Measurements from ENCODE around the gene TMEM81. TPM values are rescaled to one million over a fixed set of nuclear protein-coding genes. Genes with fewer than 3 reads are reported as not detected.

The TMEM81 gene
- polyA plus RNA-seq, 2 of the 4 experiments (the other 2 are of a cell fraction), result 2.2 to 4.3 TPM

- H3K9me3 ChIP-seq, result no peaks in the 10 kb centered on the region
- no peak overlapping the region for H3K4me3 ChIP-seq
- H3K27ac ChIP-seq, result no peak overlapping the region
- no peak for TF ChIP-seq CHD2 (IDR thresholded peaks at IDR 0.05; ENCODE audit: low read length, partially characterized antibody)
- TF ChIP-seq ZSCAN20 (CRISPR knock-in tag; IDR thresholded peaks at IDR 0.05), result no peak
- no peak for TF ChIP-seq SMC3 (IDR thresholded peaks at IDR 0.05)
- TF ChIP-seq GATA3 (IDR thresholded peaks at IDR 0.05; ENCODE audit: borderline replicate concordance), result no peak
- TF ChIP-seq NR3C1 (IDR thresholded peaks at IDR 0.05), result no peak
- TF ChIP-seq ELK1 (IDR thresholded peaks at IDR 0.05; ENCODE audit: low read depth, low read length), result no peak
- no peak for TF ChIP-seq ZC3H11A (IDR thresholded peaks at IDR 0.05)
- TF ChIP-seq HOXB13 (CRISPR knock-in tag; IDR thresholded peaks at IDR 0.05; ENCODE audit: low read depth), result no peak
- DNase-seq (ENCODE audit: low read depth in 1 of 2, low spot score in 1 of 2) (no peak), FAIRE-seq (no peak), ATAC-seq (no peak)
- no peaks in the 10 kb centered on the region for H3K4me1 ChIP-seq
- ChIA-PET POLR2A (no interaction called here), CTCF (interaction anchor here (1.1 to 5.9 kb wide), 3 partner anchors 14 to 250 kb away, joined by 4 to 32 read pairs (median 6); no protein-coding TSS in a partner anchor)
- WGBS (ENCODE audit: missing lambda C conversion rate), result 94% methylated on average over 5 of the region's 6 CpGs
- no peak overlapping the region for H3K4me2 ChIP-seq
These were observed 27.2 kb downstream of the TMEM81 start for GRCh38 chr1:205056956-205057568.

- H3K4me1 ChIP-seq, result no peaks in the 10 kb centered on the region
- no peak overlapping the region for H3K27ac ChIP-seq
- no peak overlapping the region for H3K4me2 ChIP-seq
- DNase-seq (ENCODE audit: low read depth in 1 of 2, low spot score in 1 of 2) (no peak), ATAC-seq (no peak), FAIRE-seq (no peak)
- 38% methylated on average over 7 of the region's 13 CpGs for WGBS (ENCODE audit: missing lambda C conversion rate)
- no peak for TF ChIP-seq USF2 (IDR thresholded peaks at IDR 0.05)
- TF ChIP-seq REST (IDR thresholded peaks at IDR 0.05), result no peak
- no peak for TF ChIP-seq FOSB (CRISPR knock-in tag; IDR thresholded peaks at IDR 0.05)
- TF ChIP-seq HOXB5 (CRISPR knock-in tag; IDR thresholded peaks at IDR 0.05), result no peak
- no peak for TF ChIP-seq BHLHE40 (IDR thresholded peaks at IDR 0.05; ENCODE audit: low read depth, low read length)
- TF ChIP-seq CTCF (IDR thresholded peaks at IDR 0.05), result no peak
- no peak for TF ChIP-seq BCL3 (IDR thresholded peaks at IDR 0.05)
- TF ChIP-seq TP53 (CRISPR knock-in tag; IDR thresholded peaks at IDR 0.05), result no peak
- no peak for TF ChIP-seq FOXS1 (CRISPR knock-in tag; IDR thresholded peaks at IDR 0.05)
- H3K9me3 ChIP-seq, result no peaks in the 10 kb centered on the region
- H3K4me3 ChIP-seq, result no peak overlapping the region
- ChIA-PET CTCF (interaction anchor here (0.8 to 5.9 kb wide), 6 partner anchors 10 to 249 kb away, joined by 3 to 32 read pairs (median 5); no protein-coding TSS in a partner anchor), POLR2A (no interaction called here)
These were observed 28.1 kb downstream of the TMEM81 start for GRCh38 chr1:205056188-205056611.

Data from A549 (cell line).